Adrenal gland (tissue), 12 donors: Measurements from ENCODE around the gene TCERG1L. TPM values are rescaled to one million over a fixed set of nuclear protein-coding genes. Genes with fewer than 3 reads are reported as not detected.

ENCODE experiments used
- DNase-seq, 7 donors: peaks; one replicate each; pipeline ENCODE4 v3.0.0-alpha.2; 2019 to 2020
- H3K27ac ChIP-seq, 5 donors: fragments of 200-600 bp; sonication (generic) in 4 of 5; 1 replicate in 3 of 5; 2 replicates in 2 of 5; pipeline versions ENCODE4 v1.5.1 to v1.8.0; 2016 to 2020; ENCODE audit warnings: mild to moderate bottlenecking in 1 of 5
- H3K27me3 ChIP-seq: fragments of 200-600 bp; 2 replicates; pipeline ENCODE4 v1.8.0; 2021
- H3K36me3 ChIP-seq, 2 donors: fragments of 200-600 bp; replicated peaks in 1 of 2; 1 replicate in 1 of 2; 2 replicates in 1 of 2; pipeline versions ENCODE4 v1.5.1 to v1.8.0; 2018 to 2022
- H3K4me1 ChIP-seq, 2 donors: fragments of 200-600 bp; replicated peaks in 1 of 2; 1 replicate in 1 of 2; 2 replicates in 1 of 2; pipeline versions ENCODE4 v1.5.1 to v1.8.0; 2018 to 2021
- H3K4me3 ChIP-seq, 4 donors: fragments of 200-600 bp; sonication (generic) in 3 of 4; one replicate each; pipeline ENCODE4 v1.5.1; 2016 to 2018
- H3K9me3 ChIP-seq, 3 donors: fragments of 200-600 bp; sonication (generic) in 1 of 3; replicated peaks in 1 of 3; 1 replicate in 2 of 3; 2 replicates in 1 of 3; pipeline versions ENCODE4 v1.5.1 to v1.8.0; 2016 to 2021
- CTCF ChIP-seq, 6 experiments: fragments of 450-650 bp in 4 of 6; fragments of 200-600 bp in 2 of 6; sonication (generic) in 1 of 6; IDR thresholded peaks; 1 replicate in 5 of 6; 2 replicates in 1 of 6; pipeline versions ENCODE4 v1.5.1 to v1.8.0; 2016 to 2021; ENCODE audit warnings: antibody characterized with exemption in 6 of 6, mild to moderate bottlenecking in 2 of 6, moderate library complexity in 1 of 6
- POLR2A ChIP-seq, 2 donors: fragments of 450-650 bp; IDR thresholded peaks; one replicate each; pipeline ENCODE4 v1.6.1; 2017; ENCODE audit warnings: antibody characterized with exemption in 2 of 2, mild to moderate bottlenecking in 2 of 2, moderate library complexity in 1 of 2
- WGBS, 4 donors: extraction: QIAGEN DNeasy Blood & Tissue Kit in 2 of 4; methylation state at CpG; one replicate each; pipeline versions ENCODE4 v1.1.5 to v1.1.7; 2013 to 2017; 5-methylcytosine and 5-hydroxymethylcytosine counted together
- intact Hi-C, 2 donors: fragments of 100-400 bp; cut with DNase I; formaldehyde crosslinking; loops; one replicate each; pipeline versions ENCODE4 v1.14.1 to v1.15.0; 2022 to 2023
- polyA plus RNA-seq, 3 donors: library from polyadenylated mRNA; stranded (reverse); fragments of 200-250 nt in 2 of 3; fragments of 350-450 nt in 1 of 3; fragmentation: Illumina TruSeq in 1 of 3; extraction: RNeasy Lipid Tissue Mini Kit (QIAGEN cat#74804) in 1 of 3; gene quantifications; one replicate each; pipeline ENCODE4 v1.2.3, GENCODE V29; 2013 to 2014
- total RNA-seq, 9 donors: library from RNA; depleted of rRNA in 4 of 9; stranded (reverse); fragments of >200 nt in 4 of 9; fragments of 120-200 nt in 1 of 9; fragmentation: NEBNext Ultra II Directional in 1 of 9; extraction: Animal tissue kit (Norgen Biotek cat#: 25700) in 1 of 9; gene quantifications; one replicate each; pipeline versions ENCODE4 v1.1.0 to v1.2.4, GENCODE V29; 2013 to 2023
- donor health status: healthy with polysubstance abuse.
- donor health status: Bipolar disorder and iron deficiency.
- donor health status: DM: yes; HTN: yes; CAD: no.
- donor health status: DM: no; HTN: no; CAD: no.
- donor health status: DM: no; HTN: no; CAD: no.
- donor health status: DM: yes; HTN: yes; CAD: no.

The TCERG1L gene
- total and polyA plus RNA-seq, 12 donors = 0.17 to 3.4 (median 0.97) TPM

GRCh38 chr10:131207584-131208532, 103.7 kb downstream of the TCERG1L start:
- TF ChIP-seq CTCF (IDR thresholded peaks at IDR 0.05) (no peak), POLR2A (IDR thresholded peaks at IDR 0.05) (no peak)

GRCh38 chr10:131207176-131207575, 104.3 kb downstream of the TCERG1L start:
- Histone ChIP-seq H3K4me3 (no peak overlapping the region), H3K27me3 (no peaks in the 10 kb centered on the region), H3K27ac (no peak overlapping the region), H3K36me3 (no peaks in the 10 kb centered on the region), H3K9me3 (no peaks in the 10 kb centered on the region), H3K4me1 (no peaks in the 10 kb centered on the region)
- peak in 1 of 7 donors; percentile 15 for DNase-seq
- intact Hi-C loops = no loop called here
- no peak for TF ChIP-seq CTCF (IDR thresholded peaks at IDR 0.05)
- TF ChIP-seq POLR2A (IDR thresholded peaks at IDR 0.05) = no peak
- WGBS, 4 donors = 73 to 92% (median 79%) methylated on average over 5 to 8 of the region's 8 CpGs

More at GRCh38 chr10:131207584-131208532, 103.7 kb downstream of the TCERG1L start:
- intact Hi-C loops = no loop called here
- DNase-seq = peak in 2 of 7 donors; percentile 6 to 28
- Histone ChIP-seq H3K4me1 (no peaks in the 10 kb centered on the region), H3K36me3 (no peaks in the 10 kb centered on the region), H3K27ac (no peak overlapping the region), H3K9me3 (no peaks in the 10 kb centered on the region), H3K27me3 (no peaks in the 10 kb centered on the region), H3K4me3 (no peak overlapping the region)
- WGBS, 4 donors = 88 to 92% (median 89%) methylated on average over 16 to 29 of the region's 29 CpGs

GRCh38 chr10:131206111-131206995, 105.2 kb downstream of the TCERG1L start:
- H3K4me3 ChIP-seq = no peak overlapping the region
- no peaks in the 10 kb centered on the region for H3K9me3 ChIP-seq
- TF ChIP-seq POLR2A (IDR thresholded peaks at IDR 0.05) (no peak), CTCF (IDR thresholded peaks at IDR 0.05) (no peak)
- H3K27ac ChIP-seq = no peak overlapping the region
- intact Hi-C loops = no loop called here
- 79 to 84% (median 82%) methylated on average over 22 to 26 of the region's 26 CpGs for WGBS, 4 donors
- DNase-seq = peak in 1 of 7 donors; percentile 36
- no peaks in the 10 kb centered on the region for H3K4me1 ChIP-seq
- H3K27me3 ChIP-seq = no peaks in the 10 kb centered on the region
- H3K36me3 ChIP-seq = no peaks in the 10 kb centered on the region

- TF ChIP-seq CTCF (IDR thresholded peaks at IDR 0.05) = no peak
- TF ChIP-seq POLR2A (IDR thresholded peaks at IDR 0.05) = no peak
- WGBS, 4 donors = 86 to 97% (median 86%) methylated on average over 7 to 9 of the region's 9 CpGs
- Histone ChIP-seq H3K4me3 (no peak overlapping the region), H3K27ac (no peak overlapping the region), H3K9me3 (no peaks in the 10 kb centered on the region), H3K27me3 (no peaks in the 10 kb centered on the region), H3K36me3 (no peaks in the 10 kb centered on the region), H3K4me1 (no peaks in the 10 kb centered on the region)
- peak in 1 of 7 donors; percentile 18 for DNase-seq
- intact Hi-C loops = no loop called here
Observed at GRCh38 chr10:131205556-131205955, 106.0 kb downstream of the TCERG1L start.
